H1 (cell line): ENCODE data around the gene COLQ. TPM values are rescaled to one million over a fixed set of nuclear protein-coding genes. Genes with fewer than 3 reads are reported as not detected.

Source experiments
- CTCF ChIA-PET: fragments of 300-600 bp; sonication (Branson Sonifier 250); formaldehyde crosslinking; loops from one replicate; lab custom pipeline; 2021; ENCODE audit not compliant: partially characterized antibody; lab: Charles Lee
- POLR2A ChIA-PET: fragments of 300-600 bp; sonication (Branson Sonifier 250); formaldehyde crosslinking; loops from one replicate; lab custom pipeline; 2021; ENCODE audit warnings: inconsistent platforms; ENCODE audit not compliant: partially characterized antibody; lab: Charles Lee
- DNase-seq, 2 experiments: peaks; one replicate each; pipeline versions ENCODE4 v3.0.0 to v3.0.0-alpha.2; 2010 to 2022; ENCODE audit warnings: low spot score in 2 of 2, low read depth in 1 of 2, mixed read lengths in 1 of 2
- FAIRE-seq: peaks from 2 replicates; lab custom pipeline; 2011; peaks lifted over from hg19 to GRCh38; lab: Jason Lieb, UNC
- H2AFZ ChIP-seq: 2 replicates; pipeline ENCODE4 v1.8.1; 2012; ENCODE audit warnings: low read length, inconsistent platforms
- H2AK5ac ChIP-seq: 2 replicates; pipeline ENCODE4 v1.6.1; 2013; ENCODE audit warnings: low read depth, low read length
- H2BK120ac ChIP-seq: replicated peaks from 2 replicates; pipeline ENCODE3; 2013; ENCODE audit warnings: low read depth, low read length, inconsistent platforms
- H2BK12ac ChIP-seq: 2 replicates; pipeline ENCODE4 v1.6.1; 2013; ENCODE audit warnings: low read depth, low read length
- H2BK15ac ChIP-seq: 2 replicates; pipeline ENCODE4 v1.6.1; 2013; ENCODE audit warnings: low read length
- H2BK20ac ChIP-seq: 2 replicates; pipeline ENCODE4 v1.6.1; 2013; ENCODE audit warnings: low read length
- H2BK5ac ChIP-seq: 2 replicates; pipeline ENCODE4 v1.6.1; 2013; ENCODE audit warnings: low read depth, low read length
- H3K14ac ChIP-seq: 2 replicates; pipeline ENCODE4 v1.6.1; 2013; ENCODE audit warnings: inconsistent platforms; ENCODE audit not compliant: insufficient read length
- H3K18ac ChIP-seq: 2 replicates; pipeline ENCODE4 v1.6.1; 2013; ENCODE audit warnings: low read length; ENCODE audit errors: extremely low read depth
- H3K23ac ChIP-seq: 2 replicates; pipeline ENCODE4 v1.6.1; 2013; ENCODE audit warnings: inconsistent platforms; ENCODE audit not compliant: insufficient read length
- H3K23me2 ChIP-seq: 2 replicates; pipeline ENCODE4 v1.6.1; 2013; ENCODE audit warnings: low read depth, low read length
- H3K27ac ChIP-seq: 2 replicates; pipeline ENCODE4 v1.6.1; 2011; ENCODE audit warnings: low read depth, low read length, inconsistent platforms
- H3K27me3 ChIP-seq, 4 experiments: replicated peaks in 1 of 4; 1 replicate in 1 of 4; 2 replicates in 3 of 4; pipeline versions ENCODE4 v1.6.1 to v1.8.1; 2011 to 2013; ENCODE audit warnings: low read length in 3 of 4, mild to moderate bottlenecking in 3 of 4, inconsistent platforms in 2 of 4, mixed read lengths in 2 of 4, moderate library complexity in 1 of 4; ENCODE audit not compliant: control insufficient read depth in 3 of 4, insufficient read depth in 3 of 4; ENCODE audit errors: extremely low read depth in 1 of 4
- H3K36me3 ChIP-seq, 4 experiments: 2 replicates each; pipeline versions ENCODE4 v1.6.1 to v1.8.1; 2011 to 2013; ENCODE audit warnings: mild to moderate bottlenecking in 4 of 4, low read length in 3 of 4, moderate library complexity in 2 of 4, control low read depth in 1 of 4, inconsistent platforms in 1 of 4; ENCODE audit not compliant: insufficient read depth in 4 of 4, control insufficient read depth in 2 of 4
- H3K4ac ChIP-seq: replicated peaks from 2 replicates; pipeline ENCODE3; 2013; ENCODE audit warnings: low read length, low read depth, mixed read lengths, inconsistent platforms; ENCODE audit not compliant: insufficient read length
- H3K4me1 ChIP-seq, 4 experiments: replicated peaks in 1 of 4; 1 replicate in 1 of 4; 2 replicates in 3 of 4; pipeline versions ENCODE4 v1.6.1 to v1.8.1; 2011 to 2013; ENCODE audit warnings: low read length in 3 of 4, inconsistent platforms in 2 of 4, mixed read lengths in 1 of 4; ENCODE audit not compliant: insufficient read depth in 4 of 4, control insufficient read depth in 3 of 4
- H3K4me2 ChIP-seq, 2 experiments: 2 replicates each; pipeline versions ENCODE4 v1.6.1 to v1.8.1; 2011 to 2013; ENCODE audit warnings: low read depth in 2 of 2, low read length in 2 of 2, control low read depth in 1 of 2, inconsistent platforms in 1 of 2, mild to moderate bottlenecking in 1 of 2; ENCODE audit not compliant: insufficient read depth in 1 of 2
- H3K4me3 ChIP-seq, 4 experiments: fragments of 200-600, 300-600 bp in 1 of 4; sonication (generic), shearing (Covaris generic), sonication (Bioruptor Twin) in 1 of 4; 2 replicates each; pipeline versions ENCODE4 v1.5.1 to v1.8.1; 2011 to 2016; ENCODE audit warnings: low read length in 4 of 4, low read depth in 3 of 4, control low read depth in 2 of 4, inconsistent platforms in 2 of 4, mild to moderate bottlenecking in 2 of 4, mixed read lengths in 1 of 4, moderate library complexity in 1 of 4; ENCODE audit not compliant: insufficient read depth in 2 of 4; ENCODE audit errors: extremely low read depth in 1 of 4
- H3K56ac ChIP-seq: replicated peaks from 2 replicates; pipeline ENCODE3; 2013; ENCODE audit warnings: low read depth, mild to moderate bottlenecking, mixed read lengths, low read length, inconsistent platforms; ENCODE audit not compliant: insufficient read length
- H3K79me1 ChIP-seq: 2 replicates; pipeline ENCODE4 v1.6.1; 2013; ENCODE audit warnings: low read depth, low read length, control low read depth
- H3K79me2 ChIP-seq, 2 experiments: 2 replicates each; pipeline versions ENCODE4 v1.6.1 to v1.8.1; 2012 to 2013; ENCODE audit warnings: low read length in 2 of 2, mild to moderate bottlenecking in 2 of 2, inconsistent platforms in 1 of 2; ENCODE audit not compliant: insufficient read depth in 2 of 2, control insufficient read depth in 1 of 2
- H3K9ac ChIP-seq, 4 experiments: replicated peaks in 1 of 4; 1 replicate in 1 of 4; 2 replicates in 3 of 4; pipeline versions ENCODE4 v1.6.1 to v1.8.1; 2011 to 2013; ENCODE audit warnings: low read depth in 3 of 4, low read length in 3 of 4, control low read depth in 2 of 4, mild to moderate bottlenecking in 2 of 4, moderate library complexity in 2 of 4, inconsistent platforms in 1 of 4; ENCODE audit errors: extremely low read depth in 1 of 4
- H3K9me3 ChIP-seq, 2 experiments: 2 replicates each; pipeline versions ENCODE4 v1.6.1 to v1.8.1; 2012 to 2013; ENCODE audit warnings: mild to moderate bottlenecking in 2 of 2, moderate library complexity in 2 of 2, control low read depth in 1 of 2, inconsistent platforms in 1 of 2, low read depth in 1 of 2, low read length in 1 of 2, mixed read lengths in 1 of 2; ENCODE audit not compliant: insufficient read depth in 2 of 2
- H4K20me1 ChIP-seq, 2 experiments: replicated peaks in 1 of 2; 2 replicates each; pipeline versions ENCODE3 to v1.8.1; 2011 to 2013; ENCODE audit warnings: inconsistent platforms in 2 of 2, low read length in 2 of 2, mild to moderate bottlenecking in 1 of 2; ENCODE audit not compliant: insufficient read depth in 2 of 2, control insufficient read depth in 1 of 2
- H4K5ac ChIP-seq: 2 replicates; pipeline ENCODE4 v1.6.1; 2013; ENCODE audit warnings: low read length, low read depth, mixed read lengths, inconsistent platforms; ENCODE audit not compliant: insufficient read length
- H4K8ac ChIP-seq: 2 replicates; pipeline ENCODE4 v1.8.0; 2013; ENCODE audit warnings: mild to moderate bottlenecking, moderate library complexity, low read length, inconsistent platforms; ENCODE audit not compliant: insufficient read depth; ENCODE audit errors: extremely low read depth
- H4K91ac ChIP-seq: replicated peaks from 2 replicates; pipeline ENCODE3; 2013; ENCODE audit warnings: low read length, mixed read lengths, inconsistent platforms; ENCODE audit not compliant: insufficient read length
- POLR2AphosphoS5 ChIP-seq: IDR thresholded peaks from 2 replicates; pipeline ENCODE4 v1.6.1; 2011; ENCODE audit warnings: low read depth, low read length
- SIRT6 ChIP-seq: IDR thresholded peaks from one replicate; pipeline ENCODE4 v1.7.1; 2012; ENCODE audit warnings: low read length, inconsistent platforms
- SP1 ChIP-seq: IDR thresholded peaks from 2 replicates; pipeline ENCODE4 v1.6.1; 2011; ENCODE audit warnings: low read depth, low read length
- SRF ChIP-seq: IDR thresholded peaks from 2 replicates; pipeline ENCODE4 v1.6.1; 2011; ENCODE audit warnings: mild to moderate bottlenecking, low read depth, low read length, moderate library complexity
- WGBS, 2 experiments: shearing (Covaris generic) in 1 of 2; methylation state at CpG; one replicate each; pipeline versions ENCODE4 v1.1.6 to v1.1.7; 2013 to 2015; ENCODE audit warnings: low lambda C conversion rate in 2 of 2, mixed read lengths in 2 of 2, inconsistent platforms in 1 of 2, low coverage in 1 of 2, missing lambda C conversion rate in 1 of 2; ENCODE audit not compliant: insufficient replicate concordance in 2 of 2, insufficient coverage in 1 of 2, insufficient read length in 1 of 2; ENCODE audit errors: extremely low coverage in 1 of 2, missing lambda C conversion rate in 1 of 2; 5-methylcytosine and 5-hydroxymethylcytosine counted together
- polyA plus RNA-seq, 7 experiments: library from polyadenylated mRNA; depleted of rRNA in 3 of 7; stranded (reverse) in 5 of 7; unstranded in 2 of 7; fragments of >200 nt in 5 of 7; fragments of 200-250 nt in 2 of 7; gene quantifications; 1 replicate in 5 of 7; 2 replicates in 1 of 7; 4 replicates in 1 of 7; pipeline versions ENCODE4 v1.2.1 to v1.2.3, GENCODE V29; 2011 to 2013; ENCODE audit warnings: missing spikeins in 2 of 7, mixed read lengths in 2 of 7
- total RNA-seq: library from RNA; stranded (reverse); fragmentation: NEBNext Ultra II Directional; extraction: Animal tissue kit (Norgen Biotek cat#: 25700); gene quantifications from 2 replicates; pipeline ENCODE4 v1.2.1, GENCODE V29; 2021

The COLQ gene
- total and polyA plus RNA-seq, 2 of the 8 experiments (the other 6 are each of a cell fraction or from before 2014, with no cell fraction given), result 1.5 to 1.9 TPM

GRCh38 chr3:15495461-15496340 is 25.8 kb downstream of the COLQ start:
- no peak overlapping the region for H3K9ac ChIP-seq
- no peak overlapping the region for H4K5ac ChIP-seq
- no peak overlapping the region for H3K14ac ChIP-seq
- H3K23ac ChIP-seq, result no peak overlapping the region
- H3K79me1 ChIP-seq, result no peaks in the 10 kb centered on the region
- H2BK15ac ChIP-seq, result peak overlapping the region; percentile 61; the same call in 1 of the 2 replicates
- FAIRE-seq (no peak), DNase-seq (no peak)
- no peaks in the 10 kb centered on the region; the same call in 1 of the 2 replicates for H3K23me2 ChIP-seq
- no peak overlapping the region for H2BK20ac ChIP-seq
- H3K4me3 ChIP-seq, result no peak overlapping the region
- no peak overlapping the region for H2AK5ac ChIP-seq
- ChIA-PET POLR2A (interaction anchor here (0.8 kb wide), 1 partner anchor 47 kb away, joined by 3 read pairs; no protein-coding TSS in a partner anchor), CTCF (interaction anchor here (0.8 to 2.5 kb wide), 12 partner anchors 16 to 391 kb away, joined by 3 to 8 read pairs (median 6); no protein-coding TSS in a partner anchor)
- H2BK120ac ChIP-seq, result no peak overlapping the region
- H3K36me3 ChIP-seq, result no peaks in the 10 kb centered on the region
- peaks cover 5 to 10% (median 6%) of the 10 kb centered on the region in 4 experiments for H3K4me1 ChIP-seq
- H3K9me3 ChIP-seq, result no peaks in the 10 kb centered on the region
- 89% methylated on average over 9 of the region's 9 CpGs; no CpG with 5 or more reads in 1 of the 2 experiments for WGBS, 2 experiments
- no peak overlapping the region for H3K27ac ChIP-seq
- no peak overlapping the region for H3K18ac ChIP-seq
- no peak overlapping the region for H2BK12ac ChIP-seq
- H4K20me1 ChIP-seq, result no peaks in the 10 kb centered on the region
- H3K4me2 ChIP-seq, result peak overlapping the region in 1 of 2 experiments; percentile 45; a peak in 2 of 4 replicates
- no peak overlapping the region for H3K56ac ChIP-seq
- no peak overlapping the region for H4K91ac ChIP-seq
- H4K8ac ChIP-seq, result no peak overlapping the region
- H3K4ac ChIP-seq, result no peak overlapping the region
- H2AFZ ChIP-seq, result no peak overlapping the region
- TF ChIP-seq POLR2AphosphoS5 (no peak), SRF (peak; percentile 21; the same call in 1 of the 2 replicates), SIRT6 (no peak), SP1 (0 out of 2 replicates have a peak, but pooled peaks have one; percentile 32)
- TF ChIP-seq, all 59 proteins: peak for 2
- H3K27me3 ChIP-seq, result no peaks in the 10 kb centered on the region; a peak in 1 of 7 replicates
- H2BK5ac ChIP-seq, result no peak overlapping the region
- no peaks in the 10 kb centered on the region for H3K79me2 ChIP-seq
